22Rv1 (cell line): ENCODE measurements around the gene WDR83.

Experiments used
- CTCF ChIP-seq: fragments of 450-650 bp; IDR thresholded peaks from 2 replicates; pipeline ENCODE4 v1.5.1; 2017; ENCODE audit warnings: mild to moderate bottlenecking
- ZFX ChIP-seq: fragments of 450-650 bp; IDR thresholded peaks from 2 replicates; pipeline ENCODE4 v1.6.1; 2017; ENCODE audit warnings: antibody characterized with exemption, borderline replicate concordance

GRCh38 chr19:12667731-12668302, 1.2 kb downstream of the WDR83 start:
- TF ChIP-seq CTCF: no peak
- no peak for TF ChIP-seq ZFX
